T-helper 2 cell (primary cell): ENCODE data around the gene HNRNPUL1.

Experiments used
- DNase-seq, 5 experiments: peaks; one replicate each; pipeline versions ENCODE4 v3.0.0 to v3.0.0-alpha.2; 2012 to 2022

The HNRNPUL1 gene

DNA sequence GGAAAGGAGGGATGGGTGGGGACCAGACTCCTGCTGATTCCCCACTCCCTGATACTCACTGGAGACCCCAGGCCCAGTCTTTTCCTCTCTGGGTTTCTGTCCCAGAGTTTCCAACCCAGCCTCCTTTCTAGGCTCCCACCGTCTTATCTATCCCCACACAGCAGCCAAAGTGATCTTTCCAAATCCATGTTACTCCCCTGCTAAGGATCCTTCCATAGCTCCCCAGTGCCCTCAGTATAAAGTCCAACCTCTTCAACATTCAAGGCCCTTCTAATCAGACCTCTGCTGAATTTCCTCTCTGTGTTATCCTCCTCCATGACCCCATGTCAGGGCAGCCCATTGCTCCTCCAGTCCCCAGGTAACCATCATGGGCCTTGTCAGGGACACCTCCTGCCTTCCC lies 90.9 kb downstream of the HNRNPUL1 start:
- DNase-seq = no peak

DNA sequence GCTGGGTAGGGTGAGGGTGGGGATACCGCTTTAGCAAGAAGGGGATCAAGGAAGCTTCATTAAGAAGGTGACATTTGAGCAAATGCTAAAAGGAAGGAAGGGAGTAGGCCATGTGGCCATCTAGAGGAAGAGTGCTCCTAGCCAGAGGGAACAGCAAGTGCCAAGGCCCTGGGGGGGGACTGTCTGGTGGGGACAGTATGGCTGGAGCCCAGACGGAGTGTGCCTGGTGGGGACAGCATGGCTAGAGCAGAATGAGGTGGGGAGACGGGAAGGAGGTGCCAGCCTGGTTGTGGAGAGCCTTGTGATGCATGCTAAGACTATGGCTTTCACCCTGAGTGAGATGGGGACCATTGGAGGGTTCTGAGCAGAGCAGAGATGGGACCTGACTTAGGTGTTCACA lies 91.6 kb downstream of the HNRNPUL1 start:
- DNase-seq = no peak

DNA sequence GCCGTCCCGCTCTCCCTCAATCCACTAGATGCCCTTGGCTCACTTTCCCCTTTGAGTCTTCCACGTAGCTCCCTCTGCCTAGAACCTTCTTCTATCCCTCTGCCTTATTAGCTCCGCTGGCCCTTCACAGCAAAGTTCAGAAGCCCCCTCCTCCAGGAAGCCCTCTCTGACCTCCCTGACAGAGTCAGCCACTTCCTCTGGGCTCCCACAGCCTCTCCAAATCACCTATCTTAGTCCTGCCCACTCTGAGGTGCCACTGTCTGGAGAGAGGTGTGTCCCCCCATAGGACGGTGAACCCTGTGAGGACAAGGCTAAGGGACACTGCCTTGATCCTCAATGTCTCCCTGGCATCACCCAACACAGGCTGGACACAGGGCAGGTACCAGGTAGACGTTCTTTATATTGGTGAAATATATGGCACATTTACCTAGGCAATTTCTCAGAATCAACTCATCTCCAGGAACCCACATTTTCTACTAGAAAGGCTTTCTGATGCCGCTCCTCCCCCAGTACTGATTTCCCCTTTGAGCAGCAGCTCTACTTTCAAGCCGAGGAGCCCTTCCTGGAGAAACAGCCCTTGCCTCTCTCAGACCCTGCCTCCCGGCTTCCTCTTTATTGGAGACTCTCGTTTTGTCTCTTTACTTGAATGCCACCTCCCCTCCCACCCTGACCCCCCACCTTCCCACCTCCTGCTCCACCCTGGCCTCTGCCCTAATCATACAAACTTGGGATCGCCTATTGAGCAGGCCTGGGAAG lies 93.0 kb downstream of the HNRNPUL1 start:
- peak in 1 of 5 experiments; percentile 52 for DNase-seq
